Trophoblast cell (in vitro differentiated cells and primary cell): ENCODE measurements around the gene TBX20.

Experiments used
- DNase-seq, 2 donors: peaks; one replicate each; pipeline ENCODE4 v3.0.0-alpha.2; 2016
- H2AFZ ChIP-seq: 2 replicates; pipeline ENCODE4 v1.6.1; 2013; ENCODE audit warnings: low read length, moderate library complexity, mild to moderate bottlenecking; ENCODE audit not compliant: insufficient read depth, poor library complexity
- H2AK5ac ChIP-seq: 2 replicates; pipeline ENCODE4 v1.6.1; 2013; ENCODE audit warnings: mild to moderate bottlenecking, low read length
- H2BK120ac ChIP-seq: 2 replicates; pipeline ENCODE4 v1.6.1; 2013; ENCODE audit warnings: low read length, mild to moderate bottlenecking, moderate library complexity; ENCODE audit not compliant: insufficient read depth, poor library complexity
- H2BK12ac ChIP-seq: 2 replicates; pipeline ENCODE4 v1.6.1; 2013; ENCODE audit warnings: mild to moderate bottlenecking, low read length, moderate library complexity
- H2BK5ac ChIP-seq: 2 replicates; pipeline ENCODE4 v1.6.1; 2013; ENCODE audit warnings: low read length, low read depth, moderate library complexity, mild to moderate bottlenecking; ENCODE audit not compliant: poor library complexity
- H3K14ac ChIP-seq: 2 replicates; pipeline ENCODE4 v1.6.1; 2013; ENCODE audit warnings: mild to moderate bottlenecking, low read length
- H3K18ac ChIP-seq: 2 replicates; pipeline ENCODE4 v1.6.1; 2013; ENCODE audit warnings: mild to moderate bottlenecking, low read length
- H3K23ac ChIP-seq: 2 replicates; pipeline ENCODE4 v1.6.1; 2013; ENCODE audit warnings: low read length
- H3K27ac ChIP-seq: 2 replicates; pipeline ENCODE4 v1.5.1; 2013; ENCODE audit warnings: low read depth, mild to moderate bottlenecking, inconsistent platforms, low read length, moderate library complexity
- H3K27me3 ChIP-seq: 2 replicates; pipeline ENCODE4 v1.6.1; 2013; ENCODE audit warnings: inconsistent platforms, mild to moderate bottlenecking, low read length, moderate library complexity; ENCODE audit not compliant: insufficient read depth
- H3K36me3 ChIP-seq, 2 experiments: 1 replicate in 1 of 2; 2 replicates in 1 of 2; pipeline ENCODE4 v1.6.1; 2013; ENCODE audit warnings: low read length in 2 of 2, mild to moderate bottlenecking in 2 of 2, moderate library complexity in 1 of 2; ENCODE audit not compliant: insufficient read depth in 2 of 2, control insufficient read depth in 1 of 2
- H3K4ac ChIP-seq: 2 replicates; pipeline ENCODE4 v1.6.1; 2013; ENCODE audit warnings: low read depth, mild to moderate bottlenecking, low read length, moderate library complexity
- H3K4me1 ChIP-seq, 2 experiments: 1 replicate in 1 of 2; 2 replicates in 1 of 2; pipeline ENCODE4 v1.6.1; 2013; ENCODE audit warnings: low read length in 2 of 2, mild to moderate bottlenecking in 2 of 2, moderate library complexity in 1 of 2; ENCODE audit not compliant: insufficient read depth in 2 of 2, control insufficient read depth in 1 of 2
- H3K4me2 ChIP-seq: 2 replicates; pipeline ENCODE4 v1.6.1; 2013; ENCODE audit warnings: inconsistent platforms, mild to moderate bottlenecking, low read length, moderate library complexity
- H3K4me3 ChIP-seq: 2 replicates; pipeline ENCODE4 v1.5.1; 2013; ENCODE audit warnings: mild to moderate bottlenecking, low read depth, low read length, inconsistent platforms
- H3K79me1 ChIP-seq: one replicate; pipeline ENCODE4 v1.6.1; 2013; ENCODE audit warnings: low read length
- H3K79me2 ChIP-seq: 2 replicates; pipeline ENCODE4 v1.6.1; 2013; ENCODE audit warnings: low read length, mild to moderate bottlenecking; ENCODE audit not compliant: control insufficient read depth, insufficient read depth, poor library complexity
- H3K9ac ChIP-seq: 2 replicates; pipeline ENCODE4 v1.6.1; 2013; ENCODE audit warnings: mild to moderate bottlenecking, low read length
- H3K9me3 ChIP-seq: 2 replicates; pipeline ENCODE4 v1.6.1; 2013; ENCODE audit warnings: low read depth, mild to moderate bottlenecking, control low read depth, inconsistent platforms, low read length; ENCODE audit not compliant: insufficient read depth
- H4K12ac ChIP-seq: 2 replicates; pipeline ENCODE4 v1.6.1; 2013; ENCODE audit warnings: low read depth, mild to moderate bottlenecking, low read length, moderate library complexity
- H4K8ac ChIP-seq: 2 replicates; pipeline ENCODE4 v1.6.1; 2013; ENCODE audit warnings: low read depth, mild to moderate bottlenecking, low read length, moderate library complexity
- H4K91ac ChIP-seq: one replicate; pipeline ENCODE4 v1.6.1; 2013; ENCODE audit warnings: low read depth, mild to moderate bottlenecking, low read length, moderate library complexity
- WGBS: extraction: QIAGEN DNeasy Blood & Tissue Kit; methylation state at CpG from one replicate; pipeline ENCODE4 v1.1.7; 2013; ENCODE audit warnings: missing lambda C conversion rate; ENCODE audit not compliant: insufficient read length, insufficient coverage; ENCODE audit errors: extremely low coverage; 5-methylcytosine and 5-hydroxymethylcytosine counted together

Gene TBX20

DNA sequence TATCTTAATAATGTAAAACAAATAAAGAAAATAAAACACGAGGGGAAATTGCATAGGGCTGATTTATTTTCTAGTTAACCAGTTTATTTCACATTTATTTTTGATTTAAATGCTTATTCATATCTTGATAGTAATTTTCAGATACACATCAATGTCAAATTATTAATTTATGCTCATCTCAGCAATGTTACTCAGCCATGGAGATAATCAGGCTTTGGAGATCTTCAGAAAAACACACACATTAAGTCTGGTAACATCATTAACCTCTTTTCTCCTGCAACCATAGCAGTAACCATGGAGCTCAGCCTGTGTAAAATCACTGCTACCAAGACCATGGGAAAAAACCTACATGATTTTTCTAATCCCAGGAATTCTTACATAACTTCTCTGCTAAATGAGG is 31.9 kb upstream of the TBX20 start:
- Histone ChIP-seq H4K8ac (no peak overlapping the region), H3K14ac (no peak overlapping the region), H3K79me1 (no peaks in the 10 kb centered on the region), H2AK5ac (no peak overlapping the region), H3K27me3 (no peaks in the 10 kb centered on the region), H2BK5ac (no peak overlapping the region), H3K4me3 (no peak overlapping the region), H3K4me2 (no peak overlapping the region), H2BK120ac (no peak overlapping the region), H3K79me2 (no peaks in the 10 kb centered on the region), H3K27ac (no peak overlapping the region), H3K23ac (no peak overlapping the region), H3K18ac (no peak overlapping the region), H4K91ac (no peak overlapping the region), H3K4ac (no peak overlapping the region), H3K4me1 (peaks cover 6 to 10% of the 10 kb centered on the region in 2 experiments), H4K12ac (no peak overlapping the region), H3K9ac (no peak overlapping the region), H2BK12ac (no peak overlapping the region), H3K9me3 (peaks cover 2% of the 10 kb centered on the region), H2AFZ (no peak overlapping the region), H3K36me3 (no peaks in the 10 kb centered on the region)
- no peak for DNase-seq
- WGBS, result no CpG with 5 or more reads among the region's 1 CpG

DNA sequence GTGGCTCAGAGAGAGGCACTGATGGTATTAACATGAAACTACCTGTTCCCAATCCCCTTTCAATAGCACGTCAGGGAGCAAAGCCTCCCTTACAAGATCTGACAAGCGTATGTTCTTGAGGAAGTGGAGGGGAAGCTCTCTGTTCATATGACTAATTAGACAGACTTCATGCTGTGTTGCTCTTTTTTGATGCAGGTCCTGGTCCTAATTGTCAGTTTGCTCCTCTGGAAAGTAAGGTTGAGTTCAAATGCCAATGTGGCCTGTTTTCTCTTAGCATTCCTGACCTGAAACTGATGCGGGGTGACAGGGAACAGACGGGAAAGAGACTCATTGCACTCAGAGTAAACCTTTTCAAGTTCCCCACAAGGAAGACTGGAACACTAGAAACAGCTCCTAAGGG is 27.0 kb upstream of the TBX20 start:
- Histone ChIP-seq H3K18ac (no peak overlapping the region), H3K27me3 (no peaks in the 10 kb centered on the region), H3K4ac (no peak overlapping the region), H3K79me2 (no peaks in the 10 kb centered on the region), H3K4me1 (peaks cover 6 to 10% of the 10 kb centered on the region in 2 experiments), H3K4me2 (no peak overlapping the region), H3K27ac (no peak overlapping the region), H3K79me1 (no peaks in the 10 kb centered on the region), H3K4me3 (no peak overlapping the region), H2BK120ac (no peak overlapping the region), H3K9ac (no peak overlapping the region), H4K12ac (no peak overlapping the region), H3K23ac (no peak overlapping the region), H2BK12ac (no peak overlapping the region), H4K91ac (no peak overlapping the region), H4K8ac (no peak overlapping the region), H3K9me3 (no peaks in the 10 kb centered on the region), H3K14ac (no peak overlapping the region), H2AFZ (no peak overlapping the region), H2AK5ac (no peak overlapping the region), H3K36me3 (no peaks in the 10 kb centered on the region), H2BK5ac (no peak overlapping the region)
- DNase-seq, result no peak
- no CpG with 5 or more reads among the region's 4 CpGs for WGBS

DNA sequence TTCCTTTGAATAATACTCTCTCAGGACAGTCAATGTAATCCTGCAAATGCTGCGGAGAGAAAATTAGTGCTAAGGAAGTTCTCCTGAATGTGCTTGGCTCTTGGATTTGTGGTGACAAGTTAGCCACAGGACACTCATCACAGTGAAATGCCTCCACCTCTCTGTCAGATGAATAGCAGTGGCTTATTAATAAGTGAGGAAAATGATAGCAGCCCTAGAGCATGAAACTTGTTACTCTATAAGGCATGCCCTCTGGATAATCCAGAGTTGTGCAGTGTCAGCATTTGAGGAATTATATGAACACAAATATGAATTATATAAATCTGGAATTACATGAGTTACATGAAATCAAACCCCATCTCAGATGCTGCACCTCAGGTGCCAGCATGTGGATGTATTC is 23.5 kb upstream of the TBX20 start:
- no peak overlapping the region for H3K27ac ChIP-seq
- H3K4ac ChIP-seq, result no peak overlapping the region
- H4K8ac ChIP-seq, result no peak overlapping the region
- H2BK12ac ChIP-seq, result no peak overlapping the region
- no peak overlapping the region for H2AFZ ChIP-seq
- no peak overlapping the region for H3K4me2 ChIP-seq
- H3K14ac ChIP-seq, result no peak overlapping the region
- no peak overlapping the region for H4K12ac ChIP-seq
- H3K18ac ChIP-seq, result no peak overlapping the region
- no peak overlapping the region for H3K4me3 ChIP-seq
- no peak overlapping the region for H3K9ac ChIP-seq
- H3K4me1 ChIP-seq, result peaks cover 6 to 10% of the 10 kb centered on the region in 2 experiments
- H2BK120ac ChIP-seq, result no peak overlapping the region
- no peak overlapping the region for H4K91ac ChIP-seq
- H2BK5ac ChIP-seq, result no peak overlapping the region
- no peaks in the 10 kb centered on the region for H3K27me3 ChIP-seq
- H3K79me2 ChIP-seq, result no peaks in the 10 kb centered on the region
- WGBS, result no CpG with 5 or more reads among the region's 1 CpG
- no peak overlapping the region for H3K23ac ChIP-seq
- no peaks in the 10 kb centered on the region for H3K36me3 ChIP-seq
- no peaks in the 10 kb centered on the region for H3K79me1 ChIP-seq
- no peak for DNase-seq
- H2AK5ac ChIP-seq, result no peak overlapping the region
- H3K9me3 ChIP-seq, result no peaks in the 10 kb centered on the region

DNA sequence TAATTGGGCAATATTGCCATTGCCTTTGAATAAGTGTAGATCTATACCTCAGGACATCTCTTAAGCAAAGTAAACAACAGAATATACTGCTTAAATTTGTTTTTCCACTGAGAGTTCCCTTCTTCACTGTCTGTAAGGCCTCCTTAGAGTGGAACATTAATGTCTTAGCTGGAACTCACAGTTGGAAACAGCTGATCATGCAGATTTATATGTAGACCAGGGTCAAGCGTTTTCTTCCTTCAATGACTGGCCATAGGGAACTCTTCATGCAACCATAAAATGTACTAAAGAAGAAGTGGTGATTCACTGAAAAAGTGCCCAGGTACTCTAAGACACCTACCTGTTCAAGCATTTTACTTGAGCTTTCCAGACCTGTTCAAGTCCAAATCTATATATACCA is 18.3 kb upstream of the TBX20 start:
- H3K18ac ChIP-seq, result no peak overlapping the region
- no peaks in the 10 kb centered on the region for H3K9me3 ChIP-seq
- H3K23ac ChIP-seq, result no peak overlapping the region
- no peak overlapping the region for H3K14ac ChIP-seq
- no CpG with 5 or more reads among the region's 1 CpG for WGBS
- H2BK120ac ChIP-seq, result no peak overlapping the region
- no peak for DNase-seq
- H3K4ac ChIP-seq, result no peak overlapping the region
- no peaks in the 10 kb centered on the region for H3K79me2 ChIP-seq
- H3K4me3 ChIP-seq, result no peak overlapping the region
- no peak overlapping the region for H3K4me2 ChIP-seq
- no peak overlapping the region for H3K27ac ChIP-seq
- H4K12ac ChIP-seq, result no peak overlapping the region
- H3K79me1 ChIP-seq, result no peaks in the 10 kb centered on the region
- H3K9ac ChIP-seq, result no peak overlapping the region
- H3K36me3 ChIP-seq, result no peaks in the 10 kb centered on the region
- no peak overlapping the region for H4K8ac ChIP-seq
- H2BK12ac ChIP-seq, result no peak overlapping the region
- H2BK5ac ChIP-seq, result no peak overlapping the region
- H2AK5ac ChIP-seq, result no peak overlapping the region
- no peaks in the 10 kb centered on the region for H3K27me3 ChIP-seq
- H3K4me1 ChIP-seq, result no peaks in the 10 kb centered on the region
- no peak overlapping the region for H4K91ac ChIP-seq
- no peak overlapping the region for H2AFZ ChIP-seq
